Nephron (organoid): ENCODE data around the gene SYMPK.

Source experiments
- H3K27ac Mint-ChIP-seq, 3 experiments: 2 replicates each; pipeline ENCODE4 v1.8.0; 2020; ENCODE audit warnings: mixed read lengths in 3 of 3, mild to moderate bottlenecking in 2 of 3, moderate library complexity in 1 of 3
- H3K27me3 Mint-ChIP-seq: 2 replicates; pipeline ENCODE4 v1.8.0; 2021; ENCODE audit warnings: low read depth, mild to moderate bottlenecking, moderate library complexity, mixed read lengths
- H3K36me3 Mint-ChIP-seq: 2 replicates; pipeline ENCODE4 v1.8.0; 2020; ENCODE audit warnings: low read depth, mixed read lengths
- H3K4me1 Mint-ChIP-seq: 2 replicates; pipeline ENCODE4 v1.8.0; 2020; ENCODE audit warnings: mixed read lengths
- H3K4me3 Mint-ChIP-seq, 3 experiments: 2 replicates each; pipeline ENCODE4 v1.8.0; 2020; ENCODE audit warnings: mild to moderate bottlenecking in 3 of 3, mixed read lengths in 3 of 3, moderate library complexity in 2 of 3
- H3K9me3 Mint-ChIP-seq: 2 replicates; pipeline ENCODE4 v1.8.0; 2020; ENCODE audit warnings: mixed read lengths
- TF ChIP-seq, protein P1 (sequence below), 3 experiments: fragments of 200-600 bp; sonication (generic); IDR thresholded peaks; one replicate each; pipeline ENCODE4 v1.5.0; 2021; ENCODE audit warnings: antibody characterized with exemption in 3 of 3; ENCODE audit not compliant: unreplicated experiment in 3 of 3

Gene SYMPK

DNA sequence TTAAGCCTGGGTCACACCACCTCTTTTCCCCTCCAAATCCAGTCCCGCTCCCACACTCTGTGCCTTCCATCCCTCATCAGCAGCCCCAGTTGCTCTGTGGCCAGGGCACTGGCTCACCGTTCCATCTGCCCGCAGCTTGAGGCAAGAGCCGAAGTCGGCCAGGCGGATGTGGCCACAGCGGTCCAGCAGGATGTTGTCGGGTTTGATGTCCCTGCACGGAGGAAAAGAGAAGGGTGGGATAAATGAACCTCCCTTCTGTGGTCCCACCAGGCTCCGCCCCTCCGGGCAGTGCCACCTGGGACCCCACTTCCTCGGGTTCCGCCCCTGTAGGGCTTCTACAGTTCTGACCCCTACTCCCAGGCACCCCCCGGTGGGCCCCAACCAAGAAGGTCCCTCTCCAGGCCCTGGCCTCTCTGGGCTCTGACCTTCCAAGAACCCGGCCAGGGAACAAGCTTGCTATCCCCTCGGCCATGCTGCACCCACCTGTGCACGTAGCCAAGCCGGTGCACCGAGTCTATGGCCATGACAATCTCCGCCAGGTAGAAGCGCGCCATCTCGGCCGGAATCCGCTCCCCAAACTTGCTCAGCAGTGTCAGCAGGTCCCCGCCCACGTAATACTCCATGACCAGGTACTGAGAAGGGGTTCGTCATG is 84.8 kb downstream of the SYMPK start:
- TF ChIP-seq, protein P1, sequence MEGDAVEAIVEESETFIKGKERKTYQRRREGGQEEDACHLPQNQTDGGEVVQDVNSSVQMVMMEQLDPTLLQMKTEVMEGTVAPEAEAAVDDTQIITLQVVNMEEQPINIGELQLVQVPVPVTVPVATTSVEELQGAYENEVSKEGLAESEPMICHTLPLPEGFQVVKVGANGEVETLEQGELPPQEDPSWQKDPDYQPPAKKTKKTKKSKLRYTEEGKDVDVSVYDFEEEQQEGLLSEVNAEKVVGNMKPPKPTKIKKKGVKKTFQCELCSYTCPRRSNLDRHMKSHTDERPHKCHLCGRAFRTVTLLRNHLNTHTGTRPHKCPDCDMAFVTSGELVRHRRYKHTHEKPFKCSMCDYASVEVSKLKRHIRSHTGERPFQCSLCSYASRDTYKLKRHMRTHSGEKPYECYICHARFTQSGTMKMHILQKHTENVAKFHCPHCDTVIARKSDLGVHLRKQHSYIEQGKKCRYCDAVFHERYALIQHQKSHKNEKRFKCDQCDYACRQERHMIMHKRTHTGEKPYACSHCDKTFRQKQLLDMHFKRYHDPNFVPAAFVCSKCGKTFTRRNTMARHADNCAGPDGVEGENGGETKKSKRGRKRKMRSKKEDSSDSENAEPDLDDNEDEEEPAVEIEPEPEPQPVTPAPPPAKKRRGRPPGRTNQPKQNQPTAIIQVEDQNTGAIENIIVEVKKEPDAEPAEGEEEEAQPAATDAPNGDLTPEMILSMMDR (IDR thresholded peaks at IDR 0.05; ENCODE audit: unreplicated experiment in 3 of 3): no peak
- Mint-ChIP-seq H3K36me3 (peaks cover 25% of the 10 kb centered on the region), H3K9me3 (no peaks in the 10 kb centered on the region), H3K27me3 (no peaks in the 10 kb centered on the region), H3K4me3 (peak overlapping the region; percentile 10 to 86 (median 74)), H3K27ac (no peak overlapping the region), H3K4me1 (peaks cover 28% of the 10 kb centered on the region)

DNA sequence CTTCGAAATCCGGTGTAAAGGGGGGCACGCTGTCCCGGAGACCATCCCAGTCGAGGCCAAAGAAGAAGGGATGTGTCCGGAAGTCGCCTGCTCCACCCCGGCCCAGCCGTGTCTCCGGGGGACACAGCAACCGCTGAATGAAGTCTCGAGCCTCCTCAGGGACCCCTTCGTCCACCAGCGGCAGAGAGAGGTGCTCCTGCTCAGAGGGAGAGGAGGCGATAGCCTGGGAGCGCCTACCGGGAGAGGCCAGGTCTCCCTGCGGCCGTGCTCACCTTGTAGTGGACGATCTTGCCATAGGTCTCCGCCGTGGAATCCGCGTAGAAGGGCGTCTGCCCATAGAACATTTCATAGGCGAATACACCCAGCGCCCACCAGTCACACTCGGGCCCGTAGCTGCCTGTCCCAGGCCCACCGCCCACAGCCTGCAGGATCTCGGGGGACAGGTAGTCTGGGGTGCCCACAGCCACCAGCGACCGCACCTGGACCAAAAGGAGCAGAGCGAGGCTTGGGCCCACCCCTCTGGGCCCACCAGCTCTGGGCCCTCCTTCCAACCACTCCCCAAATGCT is 85.5 kb downstream of the SYMPK start:
- TF ChIP-seq, protein P1 (IDR thresholded peaks at IDR 0.05; ENCODE audit: unreplicated experiment in 3 of 3): no peak
- Mint-ChIP-seq H3K27me3 (no peaks in the 10 kb centered on the region), H3K27ac (no peak overlapping the region), H3K36me3 (peaks cover 28% of the 10 kb centered on the region), H3K4me3 (peak overlapping the region in 2 of 3 experiments; percentile 9 to 22), H3K4me1 (peaks cover 28% of the 10 kb centered on the region), H3K9me3 (no peaks in the 10 kb centered on the region)

DNA sequence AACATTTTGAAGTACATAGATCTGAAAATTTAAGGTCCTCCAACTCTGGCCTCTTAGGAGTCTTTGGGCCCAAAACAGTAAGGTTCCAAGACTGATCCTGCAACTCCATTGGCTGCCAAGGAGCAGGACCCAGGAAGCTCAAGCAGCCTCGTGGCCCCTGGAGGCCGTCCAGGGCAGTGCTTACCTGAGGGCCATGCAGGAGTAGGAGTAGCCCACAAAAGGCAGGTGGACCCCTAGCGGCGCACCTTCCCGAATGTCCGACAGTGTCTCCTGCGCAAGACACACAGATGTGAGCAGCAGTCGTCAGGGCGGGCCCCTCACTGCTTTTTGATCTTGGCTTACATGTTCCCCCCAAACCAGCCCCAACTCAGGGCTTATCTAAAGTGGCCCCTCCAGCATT is 88.2 kb downstream of the SYMPK start:
- TF ChIP-seq, protein P1 (IDR thresholded peaks at IDR 0.05; ENCODE audit: unreplicated experiment in 3 of 3): no peak
- Mint-ChIP-seq H3K27me3 (no peaks in the 10 kb centered on the region), H3K4me3 (no peak overlapping the region), H3K27ac (no peak overlapping the region), H3K36me3 (peaks cover 33% of the 10 kb centered on the region), H3K4me1 (peaks cover 25% of the 10 kb centered on the region), H3K9me3 (no peaks in the 10 kb centered on the region)

DNA sequence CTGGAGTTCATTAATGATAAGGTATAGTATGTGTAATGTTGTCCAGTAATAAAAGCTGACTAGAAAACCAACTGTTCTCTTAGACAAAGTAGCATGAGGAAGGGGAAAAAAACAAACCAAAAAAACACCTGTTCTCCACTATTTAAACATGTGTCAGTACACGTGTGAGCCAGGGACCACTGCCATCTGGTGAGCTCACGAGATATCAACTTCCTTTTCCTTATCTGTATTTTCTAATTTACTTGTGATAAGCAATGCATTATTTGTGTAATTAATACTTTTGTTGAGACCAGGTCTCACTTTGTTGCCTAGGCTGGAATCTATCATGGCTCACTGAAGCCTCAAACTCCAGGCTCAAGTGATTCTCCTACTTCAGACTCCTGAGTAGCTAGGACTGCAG is 89.6 kb downstream of the SYMPK start:
- no peaks in the 10 kb centered on the region for H3K27me3 Mint-ChIP-seq
- H3K36me3 Mint-ChIP-seq: peaks cover 27% of the 10 kb centered on the region
- peak overlapping the region in 2 of 3 experiments; percentile 24 to 56 for H3K27ac Mint-ChIP-seq
- no peaks in the 10 kb centered on the region for H3K9me3 Mint-ChIP-seq
- H3K4me1 Mint-ChIP-seq: peaks cover 13% of the 10 kb centered on the region
- H3K4me3 Mint-ChIP-seq: peak overlapping the region in 2 of 3 experiments; percentile 19 to 58
- TF ChIP-seq, protein P1 (IDR thresholded peaks at IDR 0.05; ENCODE audit: unreplicated experiment in 3 of 3): no peak

DNA sequence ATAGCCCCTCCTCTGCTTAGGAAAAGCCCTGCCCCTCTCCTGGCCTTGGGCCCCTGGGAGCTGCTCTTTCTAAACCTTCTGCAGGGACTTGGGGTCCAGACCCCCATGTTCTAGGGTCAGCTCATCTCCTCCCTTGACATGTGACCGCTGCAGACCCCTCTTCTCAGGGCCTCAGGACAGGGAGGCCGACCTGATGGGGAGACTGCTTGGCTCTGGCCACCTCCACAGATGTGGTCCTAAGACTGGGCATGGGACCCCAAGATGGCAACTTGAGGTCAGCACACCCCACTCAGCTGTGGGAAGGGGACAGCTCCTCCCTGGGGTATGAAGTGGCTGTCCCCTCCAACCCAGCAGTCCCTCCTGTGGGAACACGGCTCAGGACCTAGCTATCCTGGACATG is 90.0 kb downstream of the SYMPK start:
- Mint-ChIP-seq H3K27ac (peak overlapping the region in 1 of 3 experiments; percentile 24), H3K4me3 (peak overlapping the region in 2 of 3 experiments; percentile 19 to 58), H3K27me3 (no peaks in the 10 kb centered on the region), H3K4me1 (peaks cover 13% of the 10 kb centered on the region), H3K9me3 (no peaks in the 10 kb centered on the region), H3K36me3 (peaks cover 27% of the 10 kb centered on the region)
- TF ChIP-seq, protein P1 (IDR thresholded peaks at IDR 0.05; ENCODE audit: unreplicated experiment in 3 of 3): no peak
